Activated effector memory CD4-positive, alpha-beta T cell treated with anti-CD3 and anti-CD28 coated beads, Interleukin-2, amount 50 U/mL, for 16 hours (primary cell): Measurements from ENCODE around the gene LRRC71.
A peak's percentile ranks its signal among the peaks of the same experiment; 100 is the strongest.

Experiments
- DNase-seq: peaks from one replicate; pipeline ENCODE4 v3.0.0-alpha.2; 2020

LRRC71 gene

GRCh38 chr1:156892190-156893047, 28.0 kb upstream of the LRRC71 start:
- peak; percentile 94 for DNase-seq

- no peak for DNase-seq
Observed at GRCh38 chr1:156893048-156893953, 27.1 kb upstream of the LRRC71 start, which contains the start of gene PEAR1. TSS of gene PEAR1 (plus strand) at chr1:156893718. CDS start at chr1:156903927, 10,209 bp downstream.

- no peak for DNase-seq
Observed at GRCh38 chr1:156894001-156894400, 26.4 kb upstream of the LRRC71 start.

GRCh38 chr1:156894711-156895454, 25.5 kb upstream of the LRRC71 start:
- DNase-seq = no peak

GRCh38 chr1:156895455-156895812, 25.0 kb upstream of the LRRC71 start:
- DNase-seq = no peak

- no peak for DNase-seq
Observed at GRCh38 chr1:156895927-156896326, 24.5 kb upstream of the LRRC71 start.

GRCh38 chr1:156896490-156897033, 23.9 kb upstream of the LRRC71 start:
- DNase-seq = no peak

GRCh38 chr1:156897078-156897825, 23.2 kb upstream of the LRRC71 start:
- DNase-seq = no peak

- no peak for DNase-seq
Observed at GRCh38 chr1:156898161-156898566, 22.3 kb upstream of the LRRC71 start.

GRCh38 chr1:156898971-156899664, 21.3 kb upstream of the LRRC71 start:
- DNase-seq = no peak

- no peak for DNase-seq
Observed at GRCh38 chr1:156899956-156900718, 20.3 kb upstream of the LRRC71 start.

GRCh38 chr1:156900896-156901589, 19.4 kb upstream of the LRRC71 start:
- DNase-seq = no peak

GRCh38 chr1:156901590-156901900, 18.9 kb upstream of the LRRC71 start:
- DNase-seq = no peak

- no peak for DNase-seq
Observed at GRCh38 chr1:156901966-156902915, 18.2 kb upstream of the LRRC71 start.

- no peak for DNase-seq
Observed at GRCh38 chr1:156903328-156904091, 16.9 kb upstream of the LRRC71 start.

GRCh38 chr1:156904187-156904959, 16.1 kb upstream of the LRRC71 start:
- DNase-seq = no peak

- no peak for DNase-seq
Observed at GRCh38 chr1:156905176-156905575, 15.3 kb upstream of the LRRC71 start.
